GM18868 (cell line): ENCODE measurements around the gene PPME1.
"Not testable (repeated sequence)": the region's sequence is repeated elsewhere in the genome, so short reads cannot be mapped to it uniquely, and the experiment has no call there.

Experiments
- ATAC-seq: cut with Tn5 transposase; IDR thresholded peaks from one replicate; pipeline ENCODE4 v1.9.1; 2021; ENCODE audit warnings: mild to moderate bottlenecking, moderate library complexity; ENCODE audit not compliant: unreplicated experiment

The PPME1 gene, protein sequence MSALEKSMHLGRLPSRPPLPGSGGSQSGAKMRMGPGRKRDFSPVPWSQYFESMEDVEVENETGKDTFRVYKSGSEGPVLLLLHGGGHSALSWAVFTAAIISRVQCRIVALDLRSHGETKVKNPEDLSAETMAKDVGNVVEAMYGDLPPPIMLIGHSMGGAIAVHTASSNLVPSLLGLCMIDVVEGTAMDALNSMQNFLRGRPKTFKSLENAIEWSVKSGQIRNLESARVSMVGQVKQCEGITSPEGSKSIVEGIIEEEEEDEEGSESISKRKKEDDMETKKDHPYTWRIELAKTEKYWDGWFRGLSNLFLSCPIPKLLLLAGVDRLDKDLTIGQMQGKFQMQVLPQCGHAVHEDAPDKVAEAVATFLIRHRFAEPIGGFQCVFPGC

GRCh38 chr11:74170694-74171629 is at the start of gene PPME1, which contains the start of gene C2CD3:
PPME1 (plus strand) TSS chr11:74171289; CDS start chr11:74171422, 133 bp downstream.
C2CD3 (minus strand) TSS chr11:74171002; CDS start chr11:74170792, 210 bp downstream.
- peak; percentile 96 for ATAC-seq

- ATAC-seq: no peak
Measured at GRCh38 chr11:74121804-74122203, 49.3 kb upstream of the PPME1 start.

DNA sequence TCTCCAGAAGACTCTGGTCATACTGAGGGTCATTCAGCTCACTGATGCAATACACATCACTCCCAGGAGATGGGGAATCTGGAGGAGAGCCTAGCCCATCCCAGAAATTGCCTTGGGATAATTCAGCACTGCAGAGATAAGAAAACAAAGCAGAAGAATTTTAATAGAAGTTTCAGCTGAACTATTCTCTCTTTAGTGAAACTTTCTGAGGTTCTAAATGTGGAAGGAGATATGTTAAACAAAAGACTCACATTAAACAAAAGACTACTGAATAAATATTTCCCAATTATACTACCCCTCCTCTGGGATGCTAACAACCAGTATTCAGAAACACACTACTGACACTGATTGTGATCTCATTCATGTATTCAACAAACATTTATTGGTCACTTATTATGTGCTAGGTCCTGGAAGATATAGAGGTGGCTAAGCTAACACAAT is 48.1 kb upstream of the PPME1 start:
- ATAC-seq: no peak

DNA sequence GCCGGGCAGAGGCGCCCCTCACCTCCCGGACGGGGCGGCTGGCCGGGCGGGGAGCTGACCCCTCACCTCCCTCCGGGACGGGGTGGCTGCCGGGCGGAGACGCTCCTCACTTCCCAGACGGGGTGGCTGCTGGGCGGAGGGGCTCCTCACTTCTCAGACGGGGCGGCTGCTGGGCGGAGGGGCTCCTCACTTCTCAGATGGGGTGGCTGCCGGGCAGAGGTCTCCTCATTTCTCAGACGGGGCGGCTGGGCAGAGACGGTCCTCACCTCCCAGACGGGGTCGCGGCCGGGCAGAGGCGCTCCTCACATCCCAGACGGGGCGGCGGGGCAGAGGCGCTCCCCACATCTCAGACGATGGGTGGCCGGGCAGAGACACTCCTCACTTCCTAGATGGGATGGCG is 42.0 kb upstream of the PPME1 start:
- ATAC-seq: not testable (repeated sequence)

DNA sequence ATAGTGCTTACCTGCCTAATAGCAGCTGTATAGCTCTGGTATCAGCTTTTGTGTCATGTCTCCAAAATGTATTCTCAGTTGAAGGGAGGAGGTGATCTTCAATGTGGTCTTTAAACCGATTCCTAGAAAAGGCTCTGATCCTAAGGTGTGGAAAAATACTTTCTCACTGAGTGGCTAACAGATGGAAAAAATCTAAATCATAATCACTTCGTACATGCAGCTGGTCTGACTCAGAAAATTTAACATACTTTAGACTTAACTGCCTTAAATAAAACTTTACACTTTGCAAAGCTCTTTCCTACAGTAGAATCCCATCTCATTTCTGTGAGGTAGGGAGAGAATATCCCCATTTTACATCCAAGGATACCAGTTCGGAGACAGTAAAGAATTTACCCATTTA is 38.3 kb upstream of the PPME1 start:
- no peak for ATAC-seq

DNA sequence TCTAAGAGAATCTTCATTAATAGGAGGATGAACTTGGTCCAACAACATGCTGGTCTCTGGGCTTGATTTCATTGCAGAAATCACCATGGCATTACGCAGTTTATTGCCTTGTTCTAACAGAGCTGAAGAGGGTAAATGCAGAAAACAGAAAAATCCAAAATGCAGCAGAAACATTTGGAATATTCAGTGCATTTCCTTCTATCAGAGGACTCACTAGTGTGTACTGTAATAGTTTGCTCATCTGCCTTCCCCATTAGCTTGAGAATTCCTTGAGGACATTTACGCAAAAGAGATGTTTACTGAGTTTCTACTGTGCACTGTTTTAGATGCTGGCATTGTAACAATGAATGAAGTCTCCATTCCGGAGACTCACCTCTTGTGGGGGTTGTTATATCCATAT is 37.7 kb upstream of the PPME1 start:
- ATAC-seq: no peak

GRCh38 chr11:74134661-74135060 is 36.4 kb upstream of the PPME1 start:
- ATAC-seq: no peak

DNA sequence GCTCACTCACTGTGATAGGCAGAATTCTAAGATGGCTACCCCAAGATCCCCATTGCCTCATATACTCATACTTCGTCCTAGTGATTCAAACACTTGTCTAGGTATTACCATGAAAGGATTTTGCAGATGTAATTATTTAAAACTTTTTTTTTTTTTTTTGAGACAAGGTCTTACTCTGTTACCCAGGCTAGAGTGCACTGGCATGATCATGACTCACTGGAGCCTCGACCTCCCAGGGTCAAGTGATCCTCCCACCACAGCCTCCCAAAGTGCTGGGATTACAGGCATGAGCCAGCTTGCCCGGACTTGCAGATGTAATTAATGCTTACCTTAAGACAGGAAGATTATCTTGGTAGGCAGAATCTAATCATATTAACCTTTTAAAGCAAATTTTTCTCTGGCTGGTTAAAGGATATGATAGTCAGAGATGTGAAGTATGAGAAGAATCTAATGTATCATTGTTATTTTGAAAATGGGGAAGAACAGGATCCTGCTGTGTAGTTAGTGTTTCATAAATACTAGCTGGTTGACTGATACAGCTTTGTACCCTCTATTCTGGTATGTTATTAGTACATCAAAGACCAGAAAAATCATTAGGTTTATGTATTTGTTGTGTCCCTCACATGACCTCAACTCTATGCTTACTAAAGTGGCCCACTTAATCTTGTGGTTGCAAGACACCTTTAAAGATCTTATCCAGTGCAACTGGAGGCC is 35.8 kb upstream of the PPME1 start:
- no peak for ATAC-seq

DNA sequence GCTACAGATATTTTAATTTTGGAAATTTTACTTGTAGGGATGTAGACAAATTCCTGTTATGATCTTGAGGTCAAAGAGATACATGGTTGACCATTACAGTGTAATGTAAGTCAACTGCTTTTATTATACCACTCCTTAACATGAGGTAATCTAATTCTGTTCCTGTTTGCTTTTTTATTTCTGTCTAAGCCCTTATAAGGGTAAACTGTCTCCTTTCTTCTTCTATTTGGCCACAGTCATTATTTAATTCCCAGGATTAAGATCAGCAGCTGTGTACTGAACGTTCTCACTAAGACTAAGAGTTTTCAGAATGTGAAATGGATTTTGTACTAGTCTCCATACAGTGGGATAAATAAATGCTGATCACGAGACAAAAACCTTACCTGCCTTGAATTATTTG is 33.1 kb upstream of the PPME1 start:
- ATAC-seq: no peak

DNA sequence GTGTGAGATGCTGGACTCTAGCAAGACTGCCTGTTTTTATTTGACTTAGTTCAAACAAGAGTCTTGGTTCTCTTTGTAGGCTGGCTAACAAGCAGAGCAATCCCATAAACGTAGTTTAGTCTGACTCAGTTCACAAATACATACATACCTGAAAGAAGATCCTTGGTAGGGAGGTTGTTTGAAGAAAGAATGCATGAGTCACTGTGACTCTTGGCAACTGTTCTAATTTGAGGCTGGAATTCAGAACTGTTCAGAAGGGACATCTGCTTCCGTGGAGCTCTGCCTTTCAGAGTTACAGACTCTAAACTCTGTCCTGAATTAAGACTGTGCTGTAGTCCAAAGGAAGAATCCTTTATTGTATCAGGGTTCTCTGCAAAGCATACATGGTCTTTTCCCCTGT is 32.5 kb upstream of the PPME1 start:
- no peak for ATAC-seq

GRCh38 chr11:74139151-74139918 is 31.8 kb upstream of the PPME1 start:
- no peak for ATAC-seq

GRCh38 chr11:74139919-74140431 is 31.1 kb upstream of the PPME1 start:
- ATAC-seq: not testable (repeated sequence)

DNA sequence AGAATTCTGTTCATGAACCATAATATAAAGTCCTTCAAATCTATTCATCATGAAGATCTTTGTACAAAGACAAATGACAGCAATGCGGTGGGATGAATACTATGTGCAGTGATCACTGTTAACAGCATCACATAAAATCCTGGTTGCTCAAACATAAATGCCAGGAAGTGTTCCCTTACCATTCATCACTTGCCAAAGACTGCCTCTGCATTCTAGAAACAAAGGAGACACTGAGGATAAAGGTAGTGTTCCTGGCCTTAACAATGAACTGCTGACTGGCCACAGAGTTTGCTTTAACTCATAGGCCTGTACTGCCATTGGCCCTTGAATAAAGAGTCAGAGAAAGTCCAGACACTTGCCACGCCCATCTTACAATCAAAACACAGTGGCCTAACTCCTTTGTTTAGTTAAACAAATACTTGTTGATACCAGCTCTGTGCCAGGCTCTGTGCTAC is 29.8 kb upstream of the PPME1 start:
- ATAC-seq: no peak

- ATAC-seq: no peak
Measured at GRCh38 chr11:74141908-74142307, 29.2 kb upstream of the PPME1 start.

- ATAC-seq: no peak
Measured at GRCh38 chr11:74142624-74143023, 28.5 kb upstream of the PPME1 start.

DNA sequence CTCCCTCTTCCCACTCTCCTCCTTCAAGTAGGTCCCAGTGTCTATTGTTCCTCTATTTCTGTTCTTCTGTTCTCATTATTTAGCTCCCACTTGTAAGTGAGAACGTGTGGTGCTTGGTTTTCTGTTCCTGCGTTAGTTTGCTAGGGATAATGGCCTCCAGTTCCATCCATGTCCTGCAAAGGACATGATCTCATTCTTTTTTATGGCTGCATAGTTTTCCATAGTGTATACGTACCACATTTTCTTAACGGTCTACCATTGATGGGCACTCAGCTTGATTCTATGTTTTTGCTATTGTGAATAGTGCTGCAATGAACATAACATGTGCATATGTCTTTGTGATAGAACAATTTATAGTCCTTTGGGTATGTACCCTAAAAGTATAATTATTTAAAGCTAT is 26.5 kb upstream of the PPME1 start:
- ATAC-seq: no peak

DNA sequence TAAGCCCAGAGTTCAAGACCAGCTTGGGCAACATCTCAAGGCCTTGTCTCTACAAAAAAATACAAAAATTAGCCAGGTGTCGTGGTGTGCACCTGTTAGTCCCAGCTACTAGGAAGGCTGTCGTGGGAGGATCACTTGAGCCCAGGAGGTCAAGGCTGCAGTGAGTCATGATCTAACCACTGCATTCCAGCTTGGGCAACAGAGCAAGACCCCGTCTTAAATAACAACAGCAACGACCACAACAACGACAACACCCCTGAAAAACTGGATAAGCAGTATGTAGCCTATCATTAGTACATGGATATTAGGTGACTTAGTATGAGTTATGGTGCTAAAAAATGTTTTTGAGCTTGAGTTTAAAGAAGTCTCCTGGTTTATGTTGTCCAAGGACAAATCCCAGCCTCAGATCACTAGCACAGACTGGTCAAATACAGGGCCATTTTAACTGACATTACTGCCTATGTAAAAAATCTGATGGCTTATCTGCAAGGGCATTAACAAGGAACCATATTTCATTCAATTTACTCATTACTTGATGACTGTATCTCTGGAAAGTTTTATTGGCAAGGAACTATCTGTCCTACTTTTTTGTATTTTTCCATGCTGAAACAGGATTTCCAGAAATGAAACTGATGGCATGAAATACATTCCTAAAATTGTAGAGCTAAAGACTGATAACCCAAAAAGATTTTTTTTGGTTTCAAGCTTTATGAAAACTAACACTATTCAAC is 23.7 kb upstream of the PPME1 start:
- no peak for ATAC-seq

DNA sequence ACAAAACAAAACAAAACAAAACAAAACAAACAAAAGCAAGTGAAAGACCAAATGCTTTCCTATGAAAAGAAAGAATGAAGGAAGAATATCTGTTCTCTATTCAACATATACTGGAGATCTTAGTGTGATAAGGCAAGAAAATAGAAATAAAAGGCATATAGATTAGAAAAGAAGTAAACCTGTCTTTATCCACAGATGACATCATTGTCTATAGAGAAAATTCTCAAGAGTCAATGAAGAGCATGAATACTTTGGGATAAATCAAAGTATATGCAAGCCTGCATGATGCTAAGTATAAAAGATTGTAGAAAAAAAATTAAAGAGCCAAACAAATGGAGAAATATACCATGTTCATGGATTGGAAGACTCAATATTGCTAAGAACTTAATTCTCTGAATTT is 17.9 kb upstream of the PPME1 start:
- ATAC-seq: no peak

- no peak for ATAC-seq
Measured at GRCh38 chr11:74154620-74155281, 16.3 kb upstream of the PPME1 start.
